ENCODE data around the gene CDPF1.

DNA sequence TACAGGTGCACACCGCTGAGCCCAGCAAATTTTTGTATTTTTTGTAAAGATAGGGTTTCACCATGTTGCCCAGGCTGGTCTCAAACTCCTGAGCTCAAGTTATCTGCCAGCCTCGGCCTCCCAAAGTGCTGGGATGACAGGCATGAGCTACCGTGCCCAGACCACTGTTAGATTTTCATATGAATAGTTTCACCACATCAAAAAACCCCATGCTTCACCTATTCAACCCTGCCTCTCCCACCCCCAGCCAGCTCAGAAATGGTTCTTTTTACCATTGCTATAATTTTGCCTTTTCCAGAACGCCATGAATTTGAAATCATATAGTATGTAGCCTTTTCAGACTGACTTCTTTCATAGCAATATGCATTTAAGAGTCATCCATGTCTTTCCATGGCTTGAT lies 37.9 kb downstream of the CDPF1 start:
- TF ChIP-seq CTCF (IDR thresholded peaks at IDR 0.05) (no peak), POLR2AphosphoS5 (IDR thresholded peaks at IDR 0.05; ENCODE audit: insufficient read depth in 1 of 2, low read depth in 1 of 2) (no peak), POLR2A (IDR thresholded peaks at IDR 0.05) (no peak)
